A549 treated with AZD9567 at 1 μM for 4 hours (cell line): ENCODE measurements around the gene PPP5C. TPM values are rescaled to one million over a fixed set of nuclear protein-coding genes. Genes with fewer than 3 reads are reported as not detected.

Experiments used
- total RNA-seq: library from RNA; stranded (reverse); fragments of 200-300 nt; extraction: Qiagen RNA extraction; gene quantifications from 5 replicates; pipeline ENCODE4 v1.2.3, GENCODE V29; 2022; ENCODE audit not compliant: insufficient read depth

PPP5C gene
- 74.4 to 85.4 TPM (median 80.8 TPM) in 5 replicates for total RNA-seq

GRCh38 chr19:46346821-46347571 is at the start of gene PPP5C:
TSS of gene PPP5C (plus strand) at chr19:46347087. CDS start at chr19:46347097, 10 bp downstream.

GRCh38 chr19:46413262-46414031 is 66.6 kb downstream of the PPP5C start, which contains the start of gene CCDC8:
TSS of gene CCDC8 (minus strand) at chr19:46413564. CDS start at chr19:46412810, 754 bp downstream.

GRCh38 chr19:46428239-46429135 is 81.6 kb downstream of the PPP5C start, which contains the start of gene PNMA8C:
TSS of gene PNMA8C (minus strand) at chr19:46428936. CDS start at chr19:46428359, 577 bp downstream.

Other genes with a start within 250 kb of the PPP5C start
- 0.14 to 0.37 TPM in 2 of 5 replicates, not detected in the others for gene IGFL3, start 222.4 kb upstream of the PPP5C start, total RNA-seq
- gene IGFL2, start 198.8 kb upstream of the PPP5C start, total RNA-seq = 0.57 to 1.4 TPM (median 0.75 TPM) in 4 of 5 replicates, not detected in the other
- 1.2 to 2.0 TPM (median 1.6 TPM) in 4 of 5 replicates, not detected in the other for gene IGFL1, start 117.3 kb upstream of the PPP5C start, total RNA-seq
- 0.02 to 0.05 TPM (median 0.03 TPM) in 3 of 5 replicates, not detected in the others for gene HIF3A, start 50.0 kb upstream of the PPP5C start, total RNA-seq
- not detected in 5 replicates for gene CCDC8, start 66.5 kb downstream of the PPP5C start, total RNA-seq
- gene PNMA8C, start 81.8 kb downstream of the PPP5C start, total RNA-seq = not detected in 5 replicates
- gene PNMA8A, start 124.5 kb downstream of the PPP5C start, total RNA-seq = 6.4 to 9.7 TPM (median 8.7 TPM) in 5 replicates
- not detected in 5 replicates for gene PNMA8B, start 148.8 kb downstream of the PPP5C start, total RNA-seq